ENCODE results near the gene AGBL3.

DNA sequence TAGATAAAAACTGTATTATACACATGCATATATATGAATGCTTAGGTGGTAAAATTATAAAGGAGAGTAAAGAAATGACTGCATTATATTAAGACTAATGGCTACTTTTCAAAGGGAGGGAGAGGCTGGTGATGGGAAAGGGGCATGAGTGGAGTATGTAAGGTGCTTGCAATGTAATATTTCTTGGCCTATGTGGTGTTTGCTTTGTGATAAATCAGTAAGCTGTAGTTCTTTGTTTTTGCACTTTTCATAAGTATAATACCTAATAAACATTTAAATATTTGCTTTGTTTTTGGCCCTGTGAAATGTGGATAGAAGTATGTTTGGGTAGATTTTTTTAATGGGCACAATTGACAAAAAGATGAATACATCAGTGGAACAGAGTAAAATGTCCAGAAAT lies 25.9 kb downstream of the AGBL3 start:
- TF ChIP-seq SP1 (IDR thresholded peaks at IDR 0.05): no peak
- no peak for TF ChIP-seq BHLHE40 (IDR thresholded peaks at IDR 0.05; ENCODE audit: borderline replicate concordance)

Measured in HEK293T (cell line).